ENCODE data around the gene PLIN1. TPM values are rescaled to one million over a fixed set of nuclear protein-coding genes. Genes with fewer than 3 reads are reported as not detected.

Gene PLIN1
- total and polyA plus RNA-seq, 2 donors (not counting 3 experiments of a cell fraction or from before 2014, with no cell fraction given) = 0.07 TPM; not detected in 1

- Histone ChIP-seq H3K4me1 (ENCODE audit: control insufficient read depth, extremely low read depth, insufficient read depth, low read length) (no peaks in the 10 kb centered on the region), H3K27ac (ENCODE audit: insufficient read depth, low read depth, low read length) (no peak overlapping the region), H3K9me1 (replicated peaks; ENCODE audit: control insufficient read depth, extremely low read depth, insufficient read depth, low read length) (no peaks in the 10 kb centered on the region), H2AFZ (ENCODE audit: low read depth, low read length) (no peak overlapping the region), H4K20me1 (replicated peaks; ENCODE audit: control insufficient read depth, extremely low read depth, insufficient read depth, low read length) (no peaks in the 10 kb centered on the region), H3K4me2 (ENCODE audit: insufficient read depth, low read length) (no peak overlapping the region), H3K9me3 (replicated peaks; ENCODE audit: control insufficient read depth, insufficient read depth, low read length) (no peaks in the 10 kb centered on the region), H3K27me3 (ENCODE audit: control insufficient read depth in 2 of 2, insufficient read depth in 2 of 2, low read length in 2 of 2) (peaks cover 22 to 43% of the 10 kb centered on the region in 2 experiments), H3K4me3 (replicated peaks in 1 of 3; ENCODE audit: insufficient read depth in 1 of 3, low read depth in 1 of 3, low read length in 3 of 3) (no peak overlapping the region), H3K9ac (replicated peaks; ENCODE audit: extremely low read depth, insufficient read depth, low read length) (no peak overlapping the region), H3K79me2 (ENCODE audit: control insufficient read depth, insufficient read depth, low read length) (no peaks in the 10 kb centered on the region), H3K36me3 (ENCODE audit: control insufficient read depth in 2 of 2, extremely low read depth in 1 of 2, insufficient read depth in 2 of 2, low read length in 2 of 2) (no peaks in the 10 kb centered on the region)
- POLR2A ChIA-PET = no interaction called here
- DNase-seq (ENCODE audit: low read depth, low spot score) (no peak), FAIRE-seq (no peak)
- intact Hi-C loops (cut with micrococcal nuclease) = no loop called here
- dilution Hi-C loops (cut with MboI; ENCODE audit: extremely low pct_ligation_motif_present, low sequenced_read_pairs) = no loop called here
- TF ChIP-seq POLR2AphosphoS5 (IDR thresholded peaks at IDR 0.05; ENCODE audit: insufficient read depth, low read depth, low read length) = no peak
- TF ChIP-seq CTCF (IDR thresholded peaks at IDR 0.05; ENCODE audit: extremely low read depth in 1 of 2, insufficient read depth in 1 of 2, low read depth in 1 of 2, low read length in 2 of 2) = no peak
- TF ChIP-seq GATA2 (IDR thresholded peaks at IDR 0.05; ENCODE audit: insufficient read depth, insufficient read length, low read depth, low read length) = no peak
- no peak for TF ChIP-seq MYC (IDR thresholded peaks at IDR 0.05; ENCODE audit: low read depth, low read length)
- no peak for TF ChIP-seq POLR2A (IDR thresholded peaks at IDR 0.05; ENCODE audit: low read depth, low read length)
- TF ChIP-seq JUN (IDR thresholded peaks at IDR 0.05; ENCODE audit: borderline replicate concordance, insufficient read depth, insufficient read length, low read depth) = no peak
- TF ChIP-seq EZH2 (IDR thresholded peaks at IDR 0.05; ENCODE audit: borderline replicate concordance, low read depth, low read length, severe bottlenecking) = no peak
- TF ChIP-seq MAX (IDR thresholded peaks at IDR 0.05; ENCODE audit: insufficient read depth, insufficient read length) = no peak
- no peak for TF ChIP-seq FOS (IDR thresholded peaks at IDR 0.05; ENCODE audit: borderline replicate concordance, insufficient read depth, low read length)
- no TSS peak for BruUV-seq (replicated peaks)
- CTCF ChIA-PET = interaction anchor here (1.5 kb wide), 1 partner anchor 11 kb away, joined by 4 read pairs; no protein-coding TSS in a partner anchor
These were observed 28.4 kb upstream of the PLIN1 start for GRCh38 chr15:89707577-89707976.

All from endothelial cell of umbilical vein (primary cell).